Measurements from ENCODE around the gene PLA2G15.

Gene PLA2G15

DNA sequence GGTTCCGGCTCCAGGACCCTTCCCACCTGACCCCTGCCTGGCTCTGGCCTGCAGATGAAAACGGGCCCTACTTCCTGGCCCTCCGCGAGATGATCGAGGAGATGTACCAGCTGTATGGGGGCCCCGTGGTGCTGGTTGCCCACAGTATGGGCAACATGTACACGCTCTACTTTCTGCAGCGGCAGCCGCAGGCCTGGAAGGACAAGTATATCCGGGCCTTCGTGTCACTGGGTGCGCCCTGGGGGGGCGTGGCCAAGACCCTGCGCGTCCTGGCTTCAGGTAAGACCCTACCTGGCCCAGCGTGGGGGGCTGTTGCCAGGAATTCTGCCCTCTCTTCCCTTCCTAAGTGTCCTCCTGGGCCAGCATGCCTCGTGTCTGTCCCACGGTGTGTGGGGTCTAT lies 10.5 kb downstream of the PLA2G15 start:
- no peak for DNase-seq

- DNase-seq = no peak
Observed at GRCh38 chr16:68257251-68257905, 12.2 kb downstream of the PLA2G15 start.

DNA sequence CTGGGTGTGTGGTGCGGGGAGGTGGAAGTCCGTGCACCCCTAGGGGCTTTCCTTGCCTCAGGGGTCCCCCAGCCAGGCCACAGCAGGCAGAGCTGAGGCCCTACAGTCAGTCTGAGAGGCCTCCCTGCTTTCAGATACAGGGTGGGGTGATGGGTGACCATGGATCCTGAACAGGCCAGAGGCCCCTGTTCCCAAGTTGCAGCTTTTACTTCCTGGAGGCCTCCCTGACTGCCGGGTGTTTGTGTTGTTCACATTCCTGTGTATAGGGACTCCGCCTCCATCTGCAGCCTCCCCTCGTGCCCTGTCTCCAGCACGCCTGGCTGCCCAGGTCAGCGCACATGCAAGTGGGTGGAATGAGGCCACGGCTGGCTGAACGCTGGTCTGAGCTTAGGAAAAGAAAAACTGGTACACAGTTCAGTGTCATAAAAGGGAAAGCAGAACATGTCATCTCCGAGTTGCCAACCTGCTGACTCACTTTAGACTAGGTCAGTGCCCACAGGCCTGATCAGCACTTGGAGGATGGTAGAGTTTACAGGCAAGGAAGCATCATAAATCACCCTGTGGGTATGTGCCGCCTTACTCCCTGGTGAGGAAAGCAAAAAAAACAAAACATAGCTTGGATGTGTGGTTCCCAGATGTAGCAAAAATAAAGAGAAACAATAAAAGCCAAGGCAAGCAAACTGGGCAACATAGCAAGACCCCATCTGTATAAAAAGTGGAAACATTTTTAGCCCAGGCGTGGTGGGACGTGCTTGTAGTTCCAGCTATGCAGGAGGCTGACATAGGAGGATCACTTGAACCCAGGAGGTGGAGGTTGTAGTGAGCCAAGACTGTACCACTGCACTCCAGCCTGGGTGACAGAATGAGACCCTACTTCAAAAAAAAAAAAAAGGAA lies 13.0 kb downstream of the PLA2G15 start:
- no peak for DNase-seq

DNA sequence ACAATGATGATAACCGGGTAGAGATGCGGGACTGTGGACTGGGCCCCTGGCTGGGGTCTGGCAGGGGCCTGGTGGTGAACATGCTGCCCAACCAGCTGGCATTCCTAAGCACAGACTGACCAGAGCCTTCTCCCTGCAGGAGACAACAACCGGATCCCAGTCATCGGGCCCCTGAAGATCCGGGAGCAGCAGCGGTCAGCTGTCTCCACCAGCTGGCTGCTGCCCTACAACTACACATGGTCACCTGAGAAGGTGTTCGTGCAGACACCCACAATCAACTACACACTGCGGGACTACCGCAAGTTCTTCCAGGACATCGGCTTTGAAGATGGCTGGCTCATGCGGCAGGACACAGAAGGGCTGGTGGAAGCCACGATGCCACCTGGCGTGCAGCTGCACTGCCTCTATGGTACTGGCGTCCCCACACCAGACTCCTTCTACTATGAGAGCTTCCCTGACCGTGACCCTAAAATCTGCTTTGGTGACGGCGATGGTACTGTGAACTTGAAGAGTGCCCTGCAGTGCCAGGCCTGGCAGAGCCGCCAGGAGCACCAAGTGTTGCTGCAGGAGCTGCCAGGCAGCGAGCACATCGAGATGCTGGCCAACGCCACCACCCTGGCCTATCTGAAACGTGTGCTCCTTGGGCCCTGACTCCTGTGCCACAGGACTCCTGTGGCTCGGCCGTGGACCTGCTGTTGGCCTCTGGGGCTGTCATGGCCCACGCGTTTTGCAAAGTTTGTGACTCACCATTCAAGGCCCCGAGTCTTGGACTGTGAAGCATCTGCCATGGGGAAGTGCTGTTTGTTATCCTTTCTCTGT lies 14.0 kb downstream of the PLA2G15 start:
- no peak for DNase-seq

GRCh38 chr16:68263559-68264127 lies 18.5 kb downstream of the PLA2G15 start:
- DNase-seq = no peak

DNA sequence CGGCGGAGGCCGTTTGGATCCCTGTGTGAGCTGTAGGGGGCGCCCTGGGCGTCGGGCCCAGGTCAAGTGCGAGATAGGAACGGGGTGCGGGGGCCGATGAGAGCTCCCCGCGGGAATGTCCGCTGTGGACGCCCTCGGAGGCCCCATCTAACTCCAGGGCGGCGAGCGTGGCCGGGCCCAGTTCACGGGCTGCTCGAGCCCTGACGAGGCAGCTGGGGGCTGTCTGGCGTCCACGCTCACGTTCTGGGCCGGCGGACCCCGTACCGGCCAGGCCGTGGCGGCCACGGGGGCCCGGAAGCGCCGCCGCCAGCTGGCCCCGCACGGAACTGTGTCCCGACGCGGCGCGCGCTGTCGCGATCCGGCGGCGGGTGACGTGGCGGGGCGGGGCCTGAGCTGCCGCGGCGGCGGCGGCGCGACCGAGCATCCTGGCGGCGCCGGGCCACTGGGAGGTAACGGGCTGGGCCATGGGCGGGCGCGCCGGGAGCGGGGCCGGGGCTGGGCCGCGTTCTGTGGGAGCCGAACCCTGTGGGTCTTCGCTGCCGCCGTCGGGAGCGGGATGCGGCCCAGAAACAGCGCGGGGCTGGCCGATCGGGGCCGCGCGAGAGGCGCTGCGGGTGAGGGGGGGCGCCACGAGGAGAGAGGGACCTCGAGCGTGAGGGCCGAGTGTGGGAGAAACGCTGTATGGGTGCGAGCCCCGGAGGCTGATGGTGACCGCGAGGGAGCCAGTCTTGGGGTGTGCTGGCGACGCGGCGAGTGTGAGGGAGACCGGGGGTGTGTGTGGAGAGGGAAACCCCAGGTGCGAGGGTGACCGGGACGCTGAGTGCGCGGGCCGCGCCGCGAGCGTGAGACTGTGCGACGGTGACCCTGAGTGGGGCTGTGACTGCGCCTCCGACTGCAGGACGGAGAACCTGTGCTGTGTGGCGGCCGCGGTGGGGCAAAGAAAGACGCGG lies 19.2 kb downstream of the PLA2G15 start, which contains the start of gene SLC7A6:
TSS of gene SLC7A6 (plus strand) at position 399 of the 950 bp plus-strand sequence. CDS start 10,201 bp downstream, outside the sequence.
- DNase-seq = peak; percentile 74 to 84 (median 80)

- DNase-seq = peak in 4 of 5 experiments; percentile 25 to 55 (median 42)
Observed at GRCh38 chr16:68265078-68265920, 20.1 kb downstream of the PLA2G15 start.

- DNase-seq = no peak
Observed at GRCh38 chr16:68267612-68268405, 22.6 kb downstream of the PLA2G15 start.

- no peak for DNase-seq
Observed at GRCh38 chr16:68269793-68270192, 24.6 kb downstream of the PLA2G15 start.

DNA sequence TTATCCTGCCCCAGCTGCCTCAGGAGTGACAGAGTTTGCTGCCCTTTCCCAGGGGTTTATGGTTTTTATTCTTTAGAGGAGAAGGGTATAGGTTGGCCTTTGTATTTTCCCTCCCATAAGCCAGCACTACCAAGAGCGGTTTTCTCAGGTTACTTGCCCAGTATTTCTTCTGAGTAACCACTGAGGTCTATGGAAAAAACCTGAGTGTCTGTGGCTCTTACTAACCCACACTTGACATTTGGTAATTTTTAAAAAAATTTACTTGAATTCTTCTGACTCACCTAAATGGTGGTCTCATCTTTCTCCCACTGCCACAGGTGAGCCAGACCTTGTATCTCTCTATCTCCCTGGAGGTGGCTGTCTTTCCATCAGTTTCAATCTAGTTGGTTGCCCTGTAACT lies 25.2 kb downstream of the PLA2G15 start:
- peak in 1 of 5 experiments; percentile 24 for DNase-seq

GRCh38 chr16:68272507-68273209 lies 27.5 kb downstream of the PLA2G15 start:
- DNase-seq = peak in 3 of 5 experiments; percentile 36 to 50 (median 41)

DNA sequence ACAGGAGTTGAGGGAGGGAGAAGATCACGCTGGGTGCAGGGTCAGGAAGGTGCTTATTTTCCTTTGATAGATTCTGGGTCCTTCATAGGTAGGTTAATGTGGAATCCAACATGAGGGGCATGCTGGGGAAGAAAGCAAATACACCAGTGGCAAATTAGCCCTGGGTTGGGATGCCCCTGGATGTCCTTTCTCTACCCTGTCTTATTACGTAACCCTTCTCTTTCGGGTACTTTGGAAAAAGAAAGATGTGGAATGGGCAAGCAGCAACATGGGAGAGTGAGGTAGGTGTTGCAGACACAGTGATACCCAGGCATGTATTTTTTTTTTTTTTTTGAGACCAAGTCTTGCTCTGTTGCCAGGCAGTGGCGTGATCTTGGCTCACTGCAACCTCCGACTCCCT lies 28.3 kb downstream of the PLA2G15 start:
- DNase-seq = no peak

DNA sequence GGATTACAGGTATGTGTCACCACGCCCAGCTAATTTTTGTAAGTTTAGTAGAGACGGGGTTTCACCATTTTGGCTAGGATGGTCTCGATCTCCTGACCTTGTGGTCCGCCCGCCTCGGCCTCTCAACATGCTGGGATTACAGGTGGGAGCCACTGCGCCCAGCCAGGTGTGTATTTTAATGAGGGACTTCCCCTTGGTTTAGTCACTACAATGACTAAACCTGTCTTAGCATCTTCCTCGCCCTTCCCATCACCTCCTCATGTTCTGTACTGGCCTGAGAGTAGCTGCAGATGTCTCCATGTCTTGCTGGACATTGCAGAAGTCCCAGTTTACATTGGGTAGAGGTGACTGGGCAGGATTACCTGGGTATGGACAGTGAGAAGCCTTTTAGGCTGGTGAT lies 28.7 kb downstream of the PLA2G15 start:
- no peak for DNase-seq

GRCh38 chr16:68274441-68274840 lies 29.3 kb downstream of the PLA2G15 start:
- DNase-seq = no peak

- DNase-seq = peak in 3 of 5 experiments; percentile 39 to 84 (median 68)
Observed at GRCh38 chr16:68275611-68276191, 30.5 kb downstream of the PLA2G15 start.

- no peak for DNase-seq
Observed at GRCh38 chr16:68276223-68276622, 31.1 kb downstream of the PLA2G15 start.

DNA sequence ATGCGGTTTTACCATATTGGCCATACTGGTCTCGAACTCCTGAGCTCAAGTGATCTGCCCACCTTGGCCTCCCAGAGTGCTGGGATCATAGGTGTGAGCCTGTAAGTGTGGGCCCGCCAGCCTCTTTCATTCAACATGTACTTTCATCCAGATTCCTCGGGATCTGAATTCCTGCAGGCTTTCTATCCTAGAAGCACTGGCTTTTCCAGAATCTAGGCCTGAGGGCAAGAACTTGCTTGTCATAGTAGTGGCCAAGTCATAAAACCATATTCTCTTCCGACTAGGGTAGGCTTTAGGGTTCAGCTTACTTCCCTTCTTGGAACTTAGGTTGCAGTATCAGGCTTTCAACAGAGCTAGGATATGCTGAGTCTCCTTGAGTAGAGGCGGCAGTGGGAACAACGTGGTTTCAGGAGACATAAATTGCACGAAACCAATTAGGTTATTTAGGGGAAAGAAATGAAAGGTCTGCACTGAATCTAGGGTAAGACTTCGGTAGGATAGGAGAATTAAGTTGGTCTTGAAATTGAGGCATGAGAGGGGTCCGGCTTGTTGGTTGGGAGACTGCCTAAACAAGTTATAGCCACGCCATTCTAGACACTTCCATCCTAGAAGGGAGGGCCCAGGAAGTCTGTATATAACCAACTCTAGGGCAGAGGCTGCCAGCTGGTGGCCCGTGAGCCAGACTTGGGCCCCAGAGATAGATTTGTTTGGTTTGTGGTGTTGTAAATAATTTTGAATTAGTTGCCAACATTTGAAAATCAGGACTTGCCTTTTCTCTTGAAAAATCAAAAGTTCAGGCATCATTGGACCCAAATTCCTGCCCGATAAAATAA lies 34.8 kb downstream of the PLA2G15 start:
- DNase-seq = no peak
